ENCODE results near the gene SHC4. TPM values are rescaled to one million over a fixed set of nuclear protein-coding genes. Genes with fewer than 3 reads are reported as not detected.
"Not testable (repeated sequence)": the region's sequence is repeated elsewhere in the genome, so short reads cannot be mapped to it uniquely, and the experiment has no call there.

The SHC4 gene
- total RNA-seq, 6 experiments from 2014 or later = 2.1 to 4.2 (median 3.5) TPM

- H3K27me3 Mint-ChIP-seq (ENCODE audit: insufficient read depth) = no peaks in the 10 kb centered on the region
- H3K4me3 Mint-ChIP-seq = no peak overlapping the region
- no peaks in the 10 kb centered on the region for H3K9me3 Mint-ChIP-seq
- DNase-seq = no peak
- H3K27ac Mint-ChIP-seq = no peak overlapping the region
- TF ChIP-seq, protein P1, sequence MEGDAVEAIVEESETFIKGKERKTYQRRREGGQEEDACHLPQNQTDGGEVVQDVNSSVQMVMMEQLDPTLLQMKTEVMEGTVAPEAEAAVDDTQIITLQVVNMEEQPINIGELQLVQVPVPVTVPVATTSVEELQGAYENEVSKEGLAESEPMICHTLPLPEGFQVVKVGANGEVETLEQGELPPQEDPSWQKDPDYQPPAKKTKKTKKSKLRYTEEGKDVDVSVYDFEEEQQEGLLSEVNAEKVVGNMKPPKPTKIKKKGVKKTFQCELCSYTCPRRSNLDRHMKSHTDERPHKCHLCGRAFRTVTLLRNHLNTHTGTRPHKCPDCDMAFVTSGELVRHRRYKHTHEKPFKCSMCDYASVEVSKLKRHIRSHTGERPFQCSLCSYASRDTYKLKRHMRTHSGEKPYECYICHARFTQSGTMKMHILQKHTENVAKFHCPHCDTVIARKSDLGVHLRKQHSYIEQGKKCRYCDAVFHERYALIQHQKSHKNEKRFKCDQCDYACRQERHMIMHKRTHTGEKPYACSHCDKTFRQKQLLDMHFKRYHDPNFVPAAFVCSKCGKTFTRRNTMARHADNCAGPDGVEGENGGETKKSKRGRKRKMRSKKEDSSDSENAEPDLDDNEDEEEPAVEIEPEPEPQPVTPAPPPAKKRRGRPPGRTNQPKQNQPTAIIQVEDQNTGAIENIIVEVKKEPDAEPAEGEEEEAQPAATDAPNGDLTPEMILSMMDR (IDR thresholded peaks at IDR 0.05) = no peak
- H3K4me1 Mint-ChIP-seq (ENCODE audit: low read depth) = peaks cover 67% of the 10 kb centered on the region
- peaks cover 19% of the 10 kb centered on the region; the same call in 1 of the 2 replicates for H3K36me3 Mint-ChIP-seq (ENCODE audit: low read depth)
Observed at GRCh38 chr15:48795901-48796300, 167.8 kb downstream of the SHC4 start.

GRCh38 chr15:48794697-48795134 is 169.0 kb downstream of the SHC4 start:
- Mint-ChIP-seq H3K27ac (peak overlapping the region; percentile 78), H3K36me3 (ENCODE audit: low read depth) (peaks cover 31% of the 10 kb centered on the region), H3K4me3 (no peak overlapping the region), H3K9me3 (no peaks in the 10 kb centered on the region), H3K4me1 (ENCODE audit: low read depth) (peaks cover 66% of the 10 kb centered on the region), H3K27me3 (ENCODE audit: insufficient read depth) (no peaks in the 10 kb centered on the region)
- no peak for DNase-seq
- TF ChIP-seq, protein P1 (IDR thresholded peaks at IDR 0.05) = no peak

DNA sequence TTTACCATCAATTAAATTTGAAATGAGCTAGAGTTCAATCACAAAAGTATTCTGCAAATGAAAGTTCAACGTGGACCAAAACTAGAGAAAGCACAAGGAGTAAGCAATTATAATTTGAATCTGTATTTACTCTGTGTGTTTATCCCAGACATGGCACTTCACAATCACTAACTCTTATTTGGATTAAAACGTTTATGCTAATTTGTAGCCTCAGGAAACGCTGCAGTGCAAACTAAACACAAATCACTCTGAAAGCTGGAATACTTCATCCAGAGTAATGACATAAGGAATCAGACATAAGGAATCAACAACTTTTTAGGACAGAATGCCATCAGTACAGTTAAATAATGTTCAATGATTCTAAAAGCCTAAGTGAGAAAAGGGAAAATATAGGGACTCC is 171.3 kb downstream of the SHC4 start:
- no peak overlapping the region for H3K27ac Mint-ChIP-seq
- peaks cover 48% of the 10 kb centered on the region for H3K4me1 Mint-ChIP-seq (ENCODE audit: low read depth)
- DNase-seq = no peak
- H3K4me3 Mint-ChIP-seq = no peak overlapping the region
- no peaks in the 10 kb centered on the region for H3K9me3 Mint-ChIP-seq
- H3K27me3 Mint-ChIP-seq (ENCODE audit: insufficient read depth) = no peaks in the 10 kb centered on the region
- TF ChIP-seq, protein P1 (IDR thresholded peaks at IDR 0.05) = no peak
- H3K36me3 Mint-ChIP-seq (ENCODE audit: low read depth) = peaks cover 45% of the 10 kb centered on the region

DNA sequence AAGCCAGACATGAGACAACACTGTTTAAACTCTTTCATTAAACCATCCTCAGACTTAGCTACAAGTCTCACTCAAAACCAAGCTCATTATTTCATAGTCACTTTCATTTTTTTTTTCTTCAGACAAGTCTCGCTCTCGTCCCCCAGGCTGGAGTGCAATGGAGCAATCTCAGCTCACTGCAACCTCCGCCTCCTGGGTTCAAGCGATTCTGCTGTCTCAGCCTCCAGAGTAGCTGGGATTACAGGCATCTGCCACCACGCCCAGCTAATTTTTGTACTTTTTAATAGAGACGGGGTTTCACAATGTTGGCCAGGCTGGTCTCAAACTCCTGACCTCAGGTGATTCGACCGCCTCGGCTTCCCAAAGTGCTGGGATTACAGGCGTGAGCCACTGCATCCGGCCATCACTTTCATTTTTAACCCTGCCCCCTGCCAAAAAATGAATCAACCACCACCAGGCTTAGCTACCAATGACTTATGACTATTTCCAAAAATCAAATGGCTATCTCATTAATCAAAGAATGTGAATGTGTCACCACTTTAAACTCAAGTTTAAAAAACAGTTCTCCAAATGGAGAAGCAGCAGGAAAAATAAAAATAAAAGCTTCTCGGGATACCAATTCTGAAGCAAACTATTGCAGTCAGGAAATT is 173.1 kb downstream of the SHC4 start:
- not testable (repeated sequence) for H3K27me3 Mint-ChIP-seq (ENCODE audit: insufficient read depth); H3K9me3 Mint-ChIP-seq
- peak overlapping the region; percentile 68 for H3K27ac Mint-ChIP-seq
- H3K4me1 Mint-ChIP-seq (ENCODE audit: low read depth) = peaks cover 32% of the 10 kb centered on the region
- DNase-seq = peak; percentile 10
- peak overlapping the region; percentile 53; the same call in 1 of the 2 replicates for H3K4me3 Mint-ChIP-seq
- H3K36me3 Mint-ChIP-seq (ENCODE audit: low read depth) = peaks cover 46% of the 10 kb centered on the region

DNA sequence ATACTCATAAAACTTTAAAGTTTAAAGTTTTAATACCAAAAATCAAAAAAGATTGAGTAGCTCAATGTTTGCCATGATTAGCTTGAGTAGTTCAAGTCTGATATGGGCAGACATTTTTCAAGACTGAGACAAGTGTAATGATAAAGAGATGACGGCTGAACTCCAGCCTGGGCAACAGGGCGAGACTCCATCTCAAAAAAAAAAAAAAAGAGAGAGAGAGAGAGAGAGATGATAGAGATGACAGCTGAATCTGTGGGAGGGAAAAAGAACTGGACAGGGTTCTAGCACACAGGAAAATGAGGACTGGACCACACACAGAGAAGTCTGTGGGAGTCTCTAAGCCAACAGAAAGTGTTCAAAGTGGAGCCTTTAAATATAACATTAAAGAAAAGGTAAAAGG is 178.0 kb downstream of the SHC4 start:
- Mint-ChIP-seq H3K9me3 (no peaks in the 10 kb centered on the region), H3K4me1 (ENCODE audit: low read depth) (peaks cover 25% of the 10 kb centered on the region), H3K27me3 (ENCODE audit: insufficient read depth) (no peaks in the 10 kb centered on the region), H3K4me3 (no peak overlapping the region), H3K27ac (no peak overlapping the region), H3K36me3 (ENCODE audit: low read depth) (peaks cover 53% of the 10 kb centered on the region)
- TF ChIP-seq, protein P1 (IDR thresholded peaks at IDR 0.05) = no peak
- DNase-seq = no peak

DNA sequence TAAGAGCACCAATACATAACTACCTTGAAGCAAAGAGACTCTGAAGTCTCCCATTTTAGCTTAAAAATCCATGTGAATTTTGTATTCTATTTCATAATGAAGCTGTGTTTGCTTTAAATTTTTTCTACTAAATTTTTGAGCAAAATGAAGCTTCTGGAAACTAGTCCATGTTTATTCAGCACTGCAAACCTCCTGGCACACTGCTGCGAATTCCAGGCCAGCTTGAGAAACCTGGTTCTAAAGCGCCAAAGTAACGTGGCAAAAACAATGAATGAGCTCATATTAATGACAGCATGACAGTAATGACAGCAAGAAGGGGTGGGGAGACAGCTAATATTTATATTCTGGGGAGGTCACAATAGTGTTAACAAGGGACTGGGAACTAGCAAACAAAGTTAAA is 178.5 kb downstream of the SHC4 start:
- TF ChIP-seq, protein P1 (IDR thresholded peaks at IDR 0.05) = no peak
- DNase-seq = no peak
- no peak overlapping the region for H3K27ac Mint-ChIP-seq

More for the DNA sequence above, 178.5 kb downstream of the SHC4 start:
- peaks cover 53% of the 10 kb centered on the region for H3K36me3 Mint-ChIP-seq (ENCODE audit: low read depth)
- peaks cover 21% of the 10 kb centered on the region for H3K4me1 Mint-ChIP-seq (ENCODE audit: low read depth)
- no peaks in the 10 kb centered on the region for H3K9me3 Mint-ChIP-seq
- no peak overlapping the region for H3K4me3 Mint-ChIP-seq
- H3K27me3 Mint-ChIP-seq (ENCODE audit: insufficient read depth) = no peaks in the 10 kb centered on the region

Data from HFFc6 (cell line).